Measurements from ENCODE around the gene HLF. TPM values are rescaled to one million over a fixed set of nuclear protein-coding genes. Genes with fewer than 3 reads are reported as not detected.

The HLF gene
- total RNA-seq, 4 donors from 2014 or later = 8.5 to 17.5 (median 13.3) TPM

DNA sequence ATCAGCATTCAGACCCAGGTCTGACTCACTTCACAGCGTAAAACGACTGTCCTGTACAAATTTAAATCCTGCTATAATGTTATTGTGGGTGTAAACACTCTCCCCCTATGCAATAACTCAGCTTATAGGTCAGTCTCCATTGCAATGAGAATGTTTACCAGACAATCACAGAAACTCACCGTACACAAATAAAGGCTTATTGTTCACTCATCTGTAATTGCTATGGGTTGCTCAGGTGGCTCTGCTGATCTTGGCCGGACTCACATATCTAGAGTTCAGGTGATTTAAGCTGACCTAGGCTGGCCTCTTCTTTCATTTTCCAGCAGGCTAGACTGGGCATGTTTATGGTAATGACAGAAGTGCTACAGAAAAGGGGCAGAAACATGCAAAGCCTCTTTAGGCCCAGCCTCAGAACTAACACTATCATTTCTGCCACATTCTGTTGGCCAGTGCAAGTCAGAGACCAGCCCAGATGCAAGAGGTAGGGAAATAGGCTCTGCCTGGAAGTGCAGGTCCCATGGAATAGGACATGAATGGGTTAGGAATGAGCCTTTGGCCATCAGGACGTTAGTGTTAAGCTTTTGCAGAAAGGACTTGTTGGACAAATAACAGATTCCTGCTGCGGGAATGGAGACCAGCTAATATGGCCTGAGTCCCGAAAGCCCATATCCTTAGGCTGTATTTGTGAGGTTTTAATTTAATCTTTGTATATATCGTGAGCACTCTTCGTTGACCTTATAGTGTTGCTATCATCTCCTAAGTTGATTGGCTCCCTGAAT is 44.0 kb downstream of the HLF start:
- no peak for TF ChIP-seq POLR2A (IDR thresholded peaks at IDR 0.05)
- TF ChIP-seq CTCF (IDR thresholded peaks at IDR 0.05) = no peak
- no peak for TF ChIP-seq EP300 (IDR thresholded peaks at IDR 0.05; ENCODE audit: low read depth)
- TF ChIP-seq POLR2AphosphoS5 (IDR thresholded peaks at IDR 0.05) = no peak
- Histone ChIP-seq H3K4me1 (peaks cover 0 to 3% (median 1%) of the 10 kb centered on the region in 4 donors), H3K27me3 (no peaks in the 10 kb centered on the region), H3K36me3 (no peaks in the 10 kb centered on the region), H3K27ac (no peak overlapping the region), H3K9me3 (no peaks in the 10 kb centered on the region), H3K4me3 (no peak overlapping the region)
- intact Hi-C loops (cut with DNase I; ENCODE audit: low total_unique reads) (loop anchor here (5.0 kb wide), 1 partner anchor 52 kb away; no protein-coding TSS in a partner anchor), in situ Hi-C loops (cut with MboI; ENCODE audit: low pct_ligation_motif_present in 1 of 4, low pct_unique_long_range_greater_than_20kb in 1 of 4, low sequenced_read_pairs in 3 of 4) (loop anchor here in 1 of 4 donors (10.0 kb wide), 1 partner anchor 314 kb away; no protein-coding TSS in a partner anchor)
- WGBS, 2 donors (ENCODE audit: low coverage in 1 of 2) = 83 to 85% methylated on average over 5 to 9 of the region's 9 CpGs
- no peak for DNase-seq

- Histone ChIP-seq H3K4me3 (no peak overlapping the region), H3K9me3 (no peaks in the 10 kb centered on the region), H3K27ac (no peak overlapping the region), H3K4me1 (no peaks in the 10 kb centered on the region), H3K27me3 (no peaks in the 10 kb centered on the region), H3K36me3 (no peaks in the 10 kb centered on the region)
- DNase-seq = no peak
- TF ChIP-seq CTCF (IDR thresholded peaks at IDR 0.05) (no peak), POLR2AphosphoS5 (IDR thresholded peaks at IDR 0.05) (no peak), EP300 (IDR thresholded peaks at IDR 0.05; ENCODE audit: low read depth) (no peak), POLR2A (IDR thresholded peaks at IDR 0.05) (no peak)
- in situ Hi-C loops (cut with MboI; ENCODE audit: low pct_ligation_motif_present in 1 of 4, low pct_unique_long_range_greater_than_20kb in 1 of 4, low sequenced_read_pairs in 3 of 4) = no loop called here
- 75 to 91% methylated on average over 7 of the region's 7 CpGs for WGBS, 2 donors (ENCODE audit: low coverage in 1 of 2)
- intact Hi-C loops (cut with DNase I; ENCODE audit: low total_unique reads) = no loop called here
Measured at GRCh38 chr17:55311767-55312375, 47.1 kb downstream of the HLF start.

DNA sequence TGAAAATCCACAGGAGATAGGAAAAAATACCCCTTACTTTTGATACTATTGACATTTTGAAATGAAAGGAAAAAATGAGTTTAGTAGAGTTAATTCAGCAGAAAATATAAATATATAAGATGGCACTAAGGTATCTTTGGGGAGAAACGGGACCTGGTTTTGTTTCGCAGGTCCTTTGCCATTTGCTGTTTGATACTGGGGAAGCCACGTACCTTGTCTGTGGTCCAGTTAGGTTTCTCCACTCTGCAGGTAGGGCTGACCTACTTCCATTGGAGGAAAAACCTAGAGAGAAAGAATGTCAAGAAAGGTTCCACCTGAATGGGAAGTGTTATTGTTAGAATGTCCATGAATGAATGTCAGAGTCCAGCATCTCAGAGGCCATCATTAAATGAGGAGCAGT is 48.1 kb downstream of the HLF start:
- WGBS, 2 donors (ENCODE audit: low coverage in 1 of 2) = 87 to 91% methylated on average over 3 of the region's 3 CpGs
- H3K27ac ChIP-seq = no peak overlapping the region
- intact Hi-C loops (cut with DNase I; ENCODE audit: low total_unique reads) (no loop called here), in situ Hi-C loops (cut with MboI; ENCODE audit: low pct_ligation_motif_present in 1 of 4, low pct_unique_long_range_greater_than_20kb in 1 of 4, low sequenced_read_pairs in 3 of 4) (no loop called here)
- H3K4me1 ChIP-seq = no peaks in the 10 kb centered on the region
- H3K36me3 ChIP-seq = no peaks in the 10 kb centered on the region
- no peaks in the 10 kb centered on the region for H3K9me3 ChIP-seq
- DNase-seq = no peak
- H3K4me3 ChIP-seq = no peak overlapping the region
- no peaks in the 10 kb centered on the region for H3K27me3 ChIP-seq
- TF ChIP-seq POLR2A (IDR thresholded peaks at IDR 0.05) (no peak), POLR2AphosphoS5 (IDR thresholded peaks at IDR 0.05) (no peak), EP300 (IDR thresholded peaks at IDR 0.05; ENCODE audit: low read depth) (no peak), CTCF (IDR thresholded peaks at IDR 0.05) (no peak)

GRCh38 chr17:55314061-55314783 is 49.5 kb downstream of the HLF start:
- Histone ChIP-seq H3K4me1 (no peaks in the 10 kb centered on the region), H3K36me3 (no peaks in the 10 kb centered on the region), H3K9me3 (no peaks in the 10 kb centered on the region), H3K27ac (no peak overlapping the region), H3K4me3 (no peak overlapping the region), H3K27me3 (no peaks in the 10 kb centered on the region)
- WGBS, 2 donors (ENCODE audit: low coverage in 1 of 2) = 71 to 76% methylated on average over 7 to 8 of the region's 8 CpGs
- no peak for TF ChIP-seq EP300 (IDR thresholded peaks at IDR 0.05; ENCODE audit: low read depth)
- TF ChIP-seq POLR2A (IDR thresholded peaks at IDR 0.05) = no peak
- no peak for TF ChIP-seq CTCF (IDR thresholded peaks at IDR 0.05)
- no peak for TF ChIP-seq POLR2AphosphoS5 (IDR thresholded peaks at IDR 0.05)
- DNase-seq = no peak
- intact Hi-C loops (cut with DNase I; ENCODE audit: low total_unique reads) = no loop called here
- in situ Hi-C loops (cut with MboI; ENCODE audit: low pct_ligation_motif_present in 1 of 4, low pct_unique_long_range_greater_than_20kb in 1 of 4, low sequenced_read_pairs in 3 of 4) = no loop called here
